Renal cortex interstitium (tissue), 11 donors: ENCODE measurements around the gene ANK2. TPM values are rescaled to one million over a fixed set of nuclear protein-coding genes. Genes with fewer than 3 reads are reported as not detected.
A peak's percentile ranks its signal among the peaks of the same experiment; 100 is the strongest.

Experiments
- DNase-seq, 11 donors: peaks; one replicate each; pipeline ENCODE4 v3.0.0-alpha.2; 2013; ENCODE audit warnings: low read depth in 9 of 11, low spot score in 4 of 11; ENCODE audit errors: extremely low read depth in 1 of 11
- polyA plus RNA-seq, 3 donors: library from polyadenylated mRNA; unstranded; fragments of 120-200 nt; gene quantifications; one replicate each; pipeline ENCODE4 v1.2.1, GENCODE V29; 2013; ENCODE audit not compliant: insufficient read length in 3 of 3

Gene ANK2
- polyA plus RNA-seq, 3 donors: 61.0 to 62.1 (median 61.9) TPM

- DNase-seq: no peak
Observed at GRCh38 chr4:113078066-113078465, 28.6 kb downstream of the ANK2 start.

GRCh38 chr4:113080050-113080449, 30.6 kb downstream of the ANK2 start:
- DNase-seq: peak in 1 of 11 donors; percentile 27

DNA sequence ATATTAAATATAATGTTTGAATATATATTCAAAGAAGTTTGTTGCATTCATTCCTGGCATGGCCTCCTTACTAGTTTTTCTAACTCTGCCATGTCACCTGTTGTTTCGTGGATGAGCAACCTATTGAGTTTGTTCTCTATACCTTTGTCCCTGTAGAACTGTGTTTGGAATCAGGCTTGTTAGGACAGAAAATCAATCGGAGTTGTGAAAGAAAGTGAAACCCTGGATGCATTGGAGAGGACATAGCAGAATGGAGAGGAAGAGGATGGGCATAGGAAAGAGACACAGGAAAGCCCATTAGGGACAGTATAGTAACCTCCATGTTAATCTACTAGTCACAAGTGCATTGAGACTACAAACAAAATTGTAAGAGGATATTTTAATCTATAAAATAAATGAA, 31.2 kb downstream of the ANK2 start:
- DNase-seq: no peak

DNA sequence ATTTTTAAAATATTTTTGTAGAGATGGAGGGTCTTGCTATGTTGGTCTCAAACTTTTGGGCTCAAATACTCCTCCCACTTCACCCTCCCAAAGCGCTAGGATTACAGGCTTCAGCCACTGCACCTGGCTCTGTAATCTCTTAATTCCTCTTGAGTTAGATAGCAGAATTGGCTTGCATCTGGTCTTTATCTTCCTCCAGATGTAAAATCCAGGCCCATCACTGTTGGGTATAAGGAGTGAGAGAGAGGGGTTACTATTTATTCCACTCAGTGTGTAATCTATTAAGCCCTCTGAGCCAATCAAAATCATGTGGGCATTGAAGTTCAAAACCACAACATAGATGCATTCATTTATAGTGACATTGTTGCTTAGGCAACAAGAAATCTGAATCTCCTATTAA, 33.9 kb downstream of the ANK2 start:
- DNase-seq: no peak

GRCh38 chr4:113086172-113086695, 36.8 kb downstream of the ANK2 start:
- DNase-seq: no peak

DNA sequence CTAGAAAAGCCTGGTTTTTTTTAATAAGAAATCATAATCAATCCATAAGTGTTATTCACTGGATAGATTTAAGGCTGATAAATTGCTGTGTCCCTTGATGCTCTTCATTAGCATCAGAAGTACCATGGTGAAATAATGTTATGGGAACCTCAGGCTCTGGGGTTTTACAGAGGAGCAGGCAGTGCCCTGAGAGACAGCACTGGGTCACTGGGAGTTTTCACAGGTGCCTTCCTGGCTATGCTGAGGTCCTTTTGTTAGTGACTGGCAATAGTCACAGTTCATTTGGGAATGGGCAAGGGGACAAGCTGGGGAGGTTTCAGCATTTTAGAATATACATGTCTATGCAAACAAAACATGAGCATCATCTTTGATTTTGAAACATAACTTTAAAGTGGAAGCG, 38.6 kb downstream of the ANK2 start:
- no peak for DNase-seq

DNA sequence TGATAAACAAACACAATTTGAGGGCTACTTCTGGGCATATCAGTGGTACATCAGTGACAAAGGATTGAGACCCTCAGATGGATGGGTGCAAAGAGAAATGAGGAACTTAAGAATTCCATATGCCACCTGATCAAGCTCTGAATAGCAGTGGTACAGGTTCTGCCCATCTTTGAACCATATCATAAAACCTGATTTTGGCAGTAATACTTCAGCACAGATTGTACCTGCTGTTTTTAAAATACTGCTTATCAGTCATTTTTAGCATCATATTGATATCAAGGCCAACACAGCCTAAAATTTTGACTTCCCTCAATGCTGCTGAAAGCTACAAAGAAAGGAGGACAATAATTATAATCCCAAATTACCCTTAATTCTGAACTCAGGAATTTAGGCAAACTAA, 41.5 kb downstream of the ANK2 start:
- no peak for DNase-seq

- no peak for DNase-seq
Observed at GRCh38 chr4:113094331-113094730, 44.9 kb downstream of the ANK2 start.

- DNase-seq: no peak
Observed at GRCh38 chr4:113094802-113095201, 45.3 kb downstream of the ANK2 start.

- no peak for DNase-seq
Observed at GRCh38 chr4:113101669-113102068, 52.2 kb downstream of the ANK2 start.

- no peak for DNase-seq
Observed at GRCh38 chr4:113103556-113103955, 54.1 kb downstream of the ANK2 start.

GRCh38 chr4:113106108-113106507, 56.7 kb downstream of the ANK2 start:
- peak in 5 of 11 donors; percentile 43 to 62 (median 50) for DNase-seq

DNA sequence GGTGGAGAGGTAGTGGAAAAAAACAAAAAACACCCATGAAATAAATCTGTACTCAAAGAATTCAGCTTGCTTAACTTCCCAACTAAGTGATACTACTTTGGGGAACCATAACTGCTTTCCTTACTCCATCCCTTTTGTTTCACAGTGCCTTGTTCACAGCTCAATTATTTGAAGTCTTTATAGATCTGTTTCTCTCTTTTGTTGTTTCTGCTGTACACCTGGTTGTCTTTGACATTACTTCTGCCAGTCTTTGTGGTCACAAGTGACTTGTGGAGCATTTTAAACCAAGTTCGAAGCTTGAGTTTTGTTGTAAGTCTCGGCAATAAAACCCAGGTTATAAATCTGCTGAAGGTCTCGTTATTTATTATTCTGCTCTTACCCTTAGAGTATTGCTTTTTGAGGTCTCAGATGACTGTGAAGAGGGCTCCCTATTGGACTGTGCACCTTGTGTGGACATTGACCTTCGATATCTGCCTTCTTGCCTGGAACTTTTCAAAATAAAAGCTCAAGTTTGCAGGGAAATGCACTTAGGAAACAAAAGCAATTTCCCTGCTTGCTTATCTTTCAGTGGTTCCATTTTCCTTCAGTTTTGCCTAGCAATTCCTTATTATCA, 59.8 kb downstream of the ANK2 start:
- DNase-seq: peak in 7 of 11 donors; percentile 29 to 61 (median 41)

- DNase-seq: no peak
Observed at GRCh38 chr4:113112338-113112978, 63.0 kb downstream of the ANK2 start.

DNA sequence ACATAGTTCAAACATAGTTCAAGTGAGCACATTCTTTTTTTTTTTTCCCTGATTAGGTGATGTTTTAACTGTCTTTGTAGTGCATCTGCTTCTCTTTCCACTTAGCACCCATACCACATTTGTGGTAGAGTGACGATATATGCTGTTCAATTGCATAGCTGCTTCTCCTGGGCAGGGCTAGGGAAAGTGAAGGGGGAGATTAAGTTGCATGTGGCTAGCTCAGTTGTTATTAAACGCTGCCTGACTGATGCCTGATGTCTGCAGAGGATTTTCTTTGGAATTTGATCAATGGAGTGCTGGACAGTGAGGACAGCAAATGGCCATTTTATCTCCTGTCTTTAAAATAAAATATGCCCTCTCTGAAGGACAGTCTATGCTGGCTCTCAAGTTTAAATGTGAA, 63.7 kb downstream of the ANK2 start:
- no peak for DNase-seq

GRCh38 chr4:113114884-113115283, 65.4 kb downstream of the ANK2 start:
- no peak for DNase-seq

- peak in 1 of 11 donors; percentile 20 for DNase-seq
Observed at GRCh38 chr4:113116414-113117357, 67.2 kb downstream of the ANK2 start.

DNA sequence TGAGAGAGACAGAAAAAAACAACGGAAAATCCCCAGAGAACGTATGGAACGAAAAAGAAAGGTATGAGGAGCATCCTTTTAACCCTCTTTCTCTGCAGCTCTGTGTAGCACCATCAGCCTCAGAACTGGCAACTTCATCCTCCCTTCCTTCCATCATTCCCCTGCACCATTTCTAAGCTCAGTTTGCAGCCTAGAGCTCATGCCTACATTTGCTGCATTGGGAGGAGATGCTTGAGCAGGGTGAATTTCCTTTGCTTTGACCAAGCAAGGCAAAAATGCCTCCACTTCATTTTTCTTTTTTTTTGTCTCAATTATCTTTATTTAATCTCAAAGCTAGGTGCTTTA, 67.9 kb downstream of the ANK2 start:
- no peak for DNase-seq

DNA sequence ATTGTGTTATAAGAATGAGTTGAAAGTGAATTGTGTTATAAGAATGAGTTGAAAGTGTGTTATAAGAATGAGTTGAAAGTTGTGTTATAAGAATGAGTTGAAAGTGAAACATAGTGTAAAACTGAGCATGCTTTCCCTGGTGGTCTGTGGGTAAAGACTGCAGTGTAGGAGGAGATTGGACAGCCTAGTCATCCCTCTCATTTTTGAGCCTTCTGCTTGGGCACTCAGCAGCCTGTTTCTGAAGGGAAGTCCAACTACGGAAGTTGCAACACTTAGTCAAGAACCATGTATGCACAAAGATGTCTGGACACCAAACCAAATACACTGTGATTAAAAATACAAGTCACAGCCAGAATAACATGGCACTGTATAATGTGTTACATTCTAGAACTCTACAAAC, 72.6 kb downstream of the ANK2 start:
- DNase-seq: no peak

DNA sequence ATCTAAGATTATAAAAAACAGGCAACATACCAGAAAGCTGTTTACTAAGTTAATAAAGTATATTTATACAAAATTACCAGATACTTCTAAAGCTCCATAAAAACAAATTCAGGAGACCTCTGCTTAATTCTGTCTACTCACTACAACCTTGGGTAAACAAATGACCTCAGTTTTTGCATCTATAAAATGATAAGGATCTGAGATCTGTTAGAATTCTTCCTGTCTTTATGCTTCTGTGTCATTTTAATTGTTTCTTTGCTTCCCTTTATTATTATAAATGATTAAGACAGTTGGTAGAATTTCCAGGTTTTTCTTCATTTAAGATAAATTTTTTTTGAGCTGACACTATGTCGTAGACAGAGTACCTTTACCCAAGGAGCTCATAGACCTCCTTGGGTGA, 76.0 kb downstream of the ANK2 start:
- DNase-seq: no peak
